Activated T-helper 9 cell treated with anti-CD3 and anti-CD28 coated beads, Interleukin-2, amount 50 U/mL, for 16 hours (primary cell): ENCODE data around the gene ARL5C.

Experiments
- DNase-seq: peaks from one replicate; pipeline ENCODE4 v3.0.0-alpha.2; 2020; ENCODE audit warnings: low read depth

ARL5C gene

DNA sequence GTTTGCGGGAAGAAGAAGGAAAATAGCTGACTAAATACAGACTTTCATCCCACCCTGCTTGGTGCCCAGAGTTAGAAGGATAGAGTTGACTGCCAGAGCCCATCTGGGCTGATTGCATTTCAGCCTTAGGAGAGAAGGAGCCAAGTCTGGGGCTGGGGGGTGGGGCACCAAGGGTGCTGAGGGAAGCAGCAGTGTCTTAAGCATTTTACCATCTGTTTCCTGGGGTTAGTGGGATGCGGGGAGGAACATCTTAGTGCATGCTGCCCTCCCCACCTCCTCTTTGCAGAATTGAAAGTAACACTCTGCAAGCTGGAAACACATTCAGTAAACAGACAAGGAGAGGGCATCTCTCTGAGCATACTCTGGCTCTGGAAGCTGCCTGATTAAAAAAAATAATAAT, 1.5 kb upstream of the ARL5C start:
- DNase-seq: no peak

DNA sequence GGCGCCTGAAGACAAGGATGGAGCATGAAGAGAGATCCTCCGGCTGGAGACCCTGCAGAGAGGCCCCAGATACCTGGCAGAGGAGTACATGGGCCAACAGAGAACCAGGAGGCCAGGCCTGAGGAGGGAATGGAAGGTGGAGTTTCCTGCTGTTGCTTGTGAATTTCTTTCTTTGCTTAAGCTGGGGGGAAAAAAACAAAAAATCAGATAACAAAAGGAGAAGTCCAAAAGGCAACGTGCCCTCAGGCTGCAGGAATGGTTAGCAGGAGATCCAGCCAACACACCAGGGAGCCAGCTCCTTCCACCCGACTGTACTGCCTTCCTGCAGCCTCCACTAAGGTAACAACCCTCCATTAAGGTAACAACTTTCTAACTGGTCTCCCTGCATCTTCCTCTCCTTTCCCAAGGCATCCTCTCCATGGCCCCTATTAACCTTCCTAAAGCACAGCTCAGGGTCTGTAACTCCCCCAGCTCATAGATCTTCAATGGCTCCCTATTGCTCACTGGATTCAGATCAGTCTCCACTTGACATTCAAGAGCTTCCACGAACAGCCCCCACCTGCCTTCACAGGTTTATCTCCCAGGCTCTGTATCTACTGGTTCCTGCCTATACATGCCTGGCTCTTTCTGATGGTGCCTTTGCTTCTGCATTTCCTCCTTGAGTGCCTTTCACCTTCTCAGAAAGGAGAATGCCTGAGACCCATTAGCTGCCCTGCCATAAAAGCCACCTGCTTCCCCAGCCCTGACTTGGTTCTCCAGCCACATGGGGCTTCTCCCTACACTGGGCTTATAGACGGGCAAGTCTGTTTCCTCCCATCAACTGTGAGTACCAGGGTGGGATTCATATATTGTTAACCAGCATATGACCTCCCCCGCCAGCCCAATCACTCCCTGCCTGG, 725 bp upstream of the ARL5C start:
- DNase-seq: no peak

DNA sequence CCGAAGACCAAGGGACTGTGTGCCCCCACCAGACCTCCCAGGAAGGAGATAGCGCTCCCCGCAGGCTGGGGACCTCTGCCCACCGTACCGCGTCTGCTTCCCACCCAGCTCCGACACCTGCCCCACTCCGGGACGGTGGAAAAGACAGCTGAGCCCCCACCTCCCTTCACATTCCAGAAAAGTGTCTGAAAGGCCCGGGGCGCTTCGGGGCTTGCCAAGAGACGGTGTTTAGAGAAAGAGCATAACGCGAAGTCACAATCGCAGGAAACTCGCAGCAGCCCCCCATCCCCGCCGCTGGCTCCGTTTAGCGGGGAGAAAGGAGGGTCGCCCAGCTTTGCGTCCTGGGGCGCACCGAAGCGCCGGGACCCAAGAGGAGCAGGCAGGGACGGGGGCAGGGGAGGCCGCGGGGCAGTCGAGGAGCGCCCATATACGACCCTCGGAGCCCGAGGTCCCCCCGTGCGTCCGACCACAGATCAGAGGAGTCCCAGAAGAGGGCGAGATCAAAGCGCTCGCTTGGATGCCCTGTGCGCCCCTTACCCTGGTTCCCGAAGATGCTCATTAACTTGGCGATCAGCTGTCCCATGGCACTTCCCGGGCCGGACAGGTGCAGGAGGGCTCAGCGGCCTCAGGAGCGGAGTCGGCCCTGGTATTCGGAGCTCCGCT, 652 bp downstream of the ARL5C start:
- no peak for DNase-seq

DNA sequence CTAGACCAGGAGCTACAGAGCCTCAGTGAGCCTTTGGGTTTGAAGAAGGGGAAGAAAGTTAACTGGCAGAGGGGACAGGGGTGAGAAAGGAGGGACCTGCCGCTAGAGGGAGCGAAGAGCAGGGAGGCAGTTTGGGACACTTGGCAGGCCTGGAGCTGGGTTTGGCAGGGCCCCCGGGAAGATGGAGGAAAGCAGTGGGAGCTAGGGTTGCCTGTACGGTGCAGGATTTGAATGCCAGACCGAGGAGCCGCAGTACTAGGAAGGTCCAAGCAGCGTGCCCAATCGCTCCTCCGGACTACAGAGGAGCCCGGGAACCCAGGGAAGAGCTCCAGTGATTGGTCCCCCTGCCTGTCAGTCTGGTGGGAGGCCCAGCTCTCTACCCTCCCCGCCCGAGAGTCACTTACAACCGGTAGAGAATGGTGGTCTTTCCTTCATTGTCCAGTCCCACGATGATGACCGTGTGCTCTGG, 1.3 kb downstream of the ARL5C start:
- DNase-seq: peak; percentile 54

DNA sequence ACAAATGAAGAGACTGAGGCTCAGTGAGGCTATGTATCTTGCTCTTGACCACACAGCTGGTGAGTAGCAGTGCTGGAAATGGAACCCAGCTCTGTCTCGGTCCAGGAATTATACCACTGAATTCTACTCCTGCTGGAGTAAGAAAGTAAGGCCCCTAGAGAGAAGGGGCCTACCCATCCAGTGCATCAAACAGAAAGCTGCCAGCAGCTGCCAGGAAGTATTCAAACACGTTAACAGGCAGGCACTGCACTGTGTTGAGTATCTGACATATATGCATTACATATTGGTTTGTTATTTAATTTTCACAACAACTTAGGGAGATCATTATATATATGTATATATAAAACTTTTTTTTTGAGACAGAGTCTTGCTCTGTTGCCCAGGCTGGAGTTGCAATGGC, 4.0 kb downstream of the ARL5C start:
- DNase-seq: no peak

DNA sequence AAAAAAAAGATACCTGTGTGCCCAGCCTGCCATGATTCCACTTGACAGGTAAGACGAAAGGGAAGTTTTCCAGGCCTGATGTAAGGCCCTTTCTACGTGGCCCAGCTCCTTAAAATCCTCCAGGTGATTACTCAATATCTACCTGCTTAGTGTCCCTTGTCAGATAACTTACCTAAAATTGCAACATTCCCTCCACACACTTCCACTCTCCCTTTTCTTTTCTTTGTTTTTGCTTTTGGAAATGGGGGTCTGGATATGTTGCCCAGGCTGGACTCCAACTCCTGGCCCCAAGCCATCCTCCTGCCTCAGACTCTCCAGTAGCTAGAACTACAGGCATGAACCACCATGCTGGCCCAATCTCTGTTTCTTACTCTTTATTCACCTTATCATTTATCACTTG, 7.3 kb downstream of the ARL5C start:
- DNase-seq: no peak

DNA sequence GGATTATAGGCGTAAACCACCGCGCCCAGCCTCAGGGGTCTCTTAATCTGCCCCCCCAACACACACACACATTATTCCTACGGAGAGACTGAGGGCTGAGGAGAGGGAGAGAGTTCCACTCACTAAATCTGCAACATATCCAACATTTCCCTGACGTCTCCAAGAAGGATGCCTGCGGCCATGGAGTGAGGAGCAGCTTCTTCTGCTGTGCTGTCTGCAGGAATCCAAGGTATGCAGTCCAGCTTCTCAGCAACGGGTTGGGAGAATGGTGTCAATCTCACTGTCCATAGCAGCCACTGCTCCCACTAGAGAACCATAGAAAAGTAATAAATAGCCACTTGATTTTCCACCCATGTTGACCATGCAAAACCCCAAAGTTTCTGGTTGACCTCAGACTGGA, 9.5 kb downstream of the ARL5C start:
- no peak for DNase-seq

DNA sequence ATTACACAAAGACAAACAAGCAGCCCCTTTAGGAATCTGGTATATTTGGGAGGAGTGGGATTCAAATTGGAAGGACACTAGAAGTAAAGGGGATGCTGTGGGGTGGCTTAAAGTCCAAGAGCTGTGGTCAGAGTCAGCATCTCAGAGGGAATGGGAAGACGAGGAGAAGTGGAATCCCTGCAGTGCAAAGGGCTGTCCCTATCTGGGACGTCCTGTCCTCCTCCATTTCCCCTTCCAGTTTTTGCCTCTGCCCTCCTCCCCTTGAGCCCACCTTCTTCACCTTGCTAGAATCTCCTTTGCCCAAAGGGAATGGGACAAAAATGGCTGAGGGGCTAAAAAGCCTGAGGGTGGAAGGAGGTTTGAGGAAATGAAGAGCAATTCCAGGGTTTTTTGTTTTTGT, 10.3 kb downstream of the ARL5C start:
- no peak for DNase-seq

DNA sequence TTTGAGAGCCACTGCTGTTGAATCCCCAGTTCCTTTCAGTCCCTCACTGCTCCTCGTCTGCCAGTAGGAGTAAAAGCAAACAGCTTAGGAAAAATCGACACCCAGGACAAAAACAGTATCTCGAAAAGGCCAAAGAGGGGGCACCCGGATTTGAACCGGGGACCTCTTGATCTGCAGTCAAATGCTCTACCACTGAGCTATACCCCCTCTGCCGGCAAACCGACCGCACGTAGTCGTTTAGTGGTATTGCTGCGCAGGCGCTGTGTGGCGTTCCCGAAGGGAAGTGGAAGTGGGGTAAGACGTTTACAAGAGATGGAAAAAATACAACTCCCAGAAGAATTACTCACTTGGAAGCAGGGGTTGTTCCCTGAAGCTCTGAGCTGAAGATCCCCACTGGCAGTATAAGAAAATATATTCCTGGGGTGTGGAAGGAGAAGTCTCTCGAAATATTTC, 12.3 kb downstream of the ARL5C start:
- DNase-seq: peak; percentile 87

DNA sequence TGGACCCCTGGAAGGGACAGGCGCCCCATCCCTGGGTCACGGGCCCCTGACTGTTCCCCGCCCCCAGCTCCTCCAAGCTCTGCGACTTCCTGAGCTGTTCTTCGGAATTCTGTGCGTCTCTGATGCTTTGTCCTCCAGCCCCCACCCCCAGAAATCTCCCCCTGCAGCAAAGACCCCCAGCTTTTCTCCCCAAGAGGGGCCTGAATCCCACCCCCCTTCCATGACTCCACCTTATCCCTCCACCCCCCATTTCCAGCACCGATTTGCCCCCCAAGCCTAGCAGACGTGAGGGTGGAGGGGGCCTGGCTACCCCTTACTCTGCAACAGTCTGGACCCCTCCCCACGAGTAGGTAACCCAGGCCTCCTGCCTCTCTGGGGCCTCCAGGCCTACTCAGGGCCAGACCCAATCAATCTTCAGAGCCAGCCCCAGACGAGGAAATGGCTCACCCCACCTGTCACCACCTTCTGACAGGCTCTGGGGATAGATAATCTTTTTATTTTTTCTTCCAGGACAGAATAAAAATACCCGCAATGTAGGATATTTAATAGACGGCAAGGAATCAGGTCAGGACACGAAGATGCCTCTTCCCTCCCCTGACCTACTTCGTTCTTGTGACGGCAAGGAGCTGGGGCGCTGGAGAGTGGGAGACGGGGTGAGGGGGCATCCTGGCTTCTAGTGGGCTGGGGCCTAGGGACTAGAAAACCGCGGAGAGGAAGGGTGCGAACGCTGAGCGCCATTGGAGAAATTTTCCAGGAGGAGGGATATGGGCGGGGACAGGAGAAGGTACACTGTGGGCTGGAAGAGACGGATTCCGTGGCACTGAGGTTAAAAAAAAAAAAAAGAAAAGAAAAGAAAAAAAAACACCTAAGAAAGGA, 13.8 kb downstream of the ARL5C start:
- DNase-seq: no peak

DNA sequence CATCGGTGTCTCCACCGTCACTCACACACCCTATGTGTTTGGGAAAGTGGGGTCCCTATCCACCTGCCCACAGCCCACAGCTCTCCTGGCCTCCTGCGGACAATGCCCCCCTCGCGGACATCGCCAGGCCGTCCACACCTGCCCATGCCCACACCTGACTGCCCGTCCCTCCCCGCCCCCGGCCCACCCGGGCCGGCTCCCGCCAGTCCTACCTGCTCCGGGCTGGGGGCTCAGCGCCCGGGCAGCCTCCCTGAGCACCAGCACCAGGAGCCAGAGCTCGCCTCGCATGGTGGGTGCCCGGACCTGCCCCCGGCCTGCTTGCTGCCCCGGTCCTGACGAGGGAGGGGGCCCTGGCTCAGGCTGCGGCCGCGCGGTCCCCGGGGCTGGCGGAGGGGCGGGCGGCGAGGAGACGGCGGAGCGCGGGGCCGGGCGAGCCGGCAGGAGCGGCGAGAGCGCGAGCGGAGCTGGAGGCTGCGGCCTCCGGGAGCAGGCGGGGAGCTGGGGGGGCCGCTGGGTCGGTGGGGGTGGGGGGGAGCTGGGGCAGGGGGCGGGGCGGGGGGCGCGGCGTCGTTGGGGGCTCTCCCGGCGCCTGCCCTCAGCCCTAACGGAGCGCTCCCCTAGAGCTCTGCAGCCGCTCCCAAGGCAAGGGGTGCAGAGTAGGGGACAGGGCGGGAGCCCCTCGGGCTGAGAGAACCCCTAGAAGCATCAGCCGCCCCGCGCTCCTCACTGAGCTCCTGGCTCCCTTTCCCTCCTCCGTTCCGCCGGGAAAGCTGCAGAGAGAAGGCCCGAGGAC, 14.6 kb downstream of the ARL5C start, which contains the start of gene PLXDC1:
Gene PLXDC1 (minus strand): TSS at position 488 of the 793 bp plus-strand sequence. CDS start 200 bp downstream, at position 288.
- DNase-seq: no peak

DNA sequence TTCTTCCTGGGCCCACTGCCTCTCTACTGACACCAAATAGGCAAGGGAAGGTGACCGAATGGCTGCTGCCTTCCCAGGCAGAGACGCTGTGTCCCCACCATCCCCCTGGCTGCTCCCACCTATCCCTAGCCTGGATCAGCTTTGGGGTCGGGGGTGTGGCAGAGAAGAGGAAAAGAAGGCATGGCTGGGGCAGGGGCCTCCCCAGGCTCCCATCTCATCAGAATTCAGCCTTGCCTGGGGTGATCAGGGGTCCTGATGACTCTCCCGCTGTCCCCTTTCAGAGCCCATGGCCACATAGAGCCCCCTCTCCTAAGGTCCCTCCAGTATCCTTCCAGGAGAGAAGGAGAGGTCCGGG, 15.2 kb downstream of the ARL5C start:
- DNase-seq: no peak

DNA sequence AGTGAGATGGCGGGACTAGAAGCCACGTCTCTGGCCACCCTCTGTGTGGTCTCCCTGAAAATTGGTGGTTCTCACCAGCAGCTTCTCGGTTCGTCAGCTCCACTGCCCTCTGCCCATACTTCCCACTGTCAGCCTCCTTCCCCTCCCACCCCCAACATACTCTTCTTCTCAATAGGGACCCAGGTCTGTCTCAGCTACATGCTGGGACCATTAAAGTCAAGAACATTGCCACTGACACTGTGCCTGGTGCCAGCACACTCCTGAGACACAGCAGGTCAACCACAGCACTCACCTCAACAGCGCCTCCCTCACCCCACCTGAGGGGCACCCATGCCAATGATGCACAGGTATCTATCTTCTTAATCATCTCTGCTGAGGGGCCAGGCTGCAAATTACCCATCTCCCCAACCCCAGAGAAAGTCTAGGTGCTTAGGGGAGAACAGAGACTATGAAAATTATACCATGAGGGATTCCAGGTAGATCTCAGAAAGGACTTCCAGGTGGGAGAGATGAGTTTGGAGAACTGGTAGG, 15.8 kb downstream of the ARL5C start:
- no peak for DNase-seq

DNA sequence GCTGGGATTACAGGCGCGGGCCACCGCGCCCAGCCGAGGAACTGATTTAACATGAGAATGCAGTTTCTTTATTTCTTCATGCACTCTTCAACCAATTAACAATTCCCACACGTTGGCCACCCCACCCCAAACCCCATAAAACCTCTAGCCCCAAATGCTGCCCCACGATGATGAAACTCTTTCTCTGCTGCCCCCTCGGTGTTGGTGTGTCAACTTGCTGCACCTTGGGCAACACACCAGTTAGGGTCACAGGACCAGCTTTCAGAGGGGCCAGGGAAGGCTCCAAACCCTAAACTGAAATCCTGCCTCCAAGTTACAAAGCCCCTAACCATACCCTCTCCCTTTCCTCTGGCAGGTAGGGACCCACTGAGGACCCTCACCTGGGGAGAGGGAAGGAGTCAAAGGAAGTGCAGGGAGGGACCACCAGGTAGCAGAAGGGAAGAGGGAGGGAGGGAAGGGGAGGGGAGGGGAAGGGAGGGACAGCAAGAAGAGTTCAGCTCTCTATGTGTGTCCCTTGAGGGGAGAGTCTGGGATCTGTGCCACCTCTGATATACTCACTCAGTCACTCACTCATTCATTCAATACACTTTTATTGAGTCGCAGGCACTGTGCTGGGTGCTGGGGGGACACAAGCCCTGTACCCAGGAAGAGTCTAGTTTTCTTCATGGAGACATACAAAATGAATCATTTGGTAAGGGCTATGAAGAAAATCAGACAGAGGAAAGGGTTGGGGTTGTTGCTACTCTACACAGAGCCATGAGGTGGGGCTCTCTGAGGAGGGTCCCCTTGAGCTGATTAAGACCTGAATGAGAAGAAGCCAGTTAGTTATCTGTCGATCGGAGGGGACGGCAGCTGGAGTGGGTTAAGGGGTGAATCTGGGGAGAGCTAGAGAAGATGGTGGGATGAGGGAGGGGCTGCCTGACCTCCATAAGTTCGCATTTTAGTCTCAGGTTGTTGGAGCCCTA, 18.5 kb downstream of the ARL5C start:
- DNase-seq: no peak

DNA sequence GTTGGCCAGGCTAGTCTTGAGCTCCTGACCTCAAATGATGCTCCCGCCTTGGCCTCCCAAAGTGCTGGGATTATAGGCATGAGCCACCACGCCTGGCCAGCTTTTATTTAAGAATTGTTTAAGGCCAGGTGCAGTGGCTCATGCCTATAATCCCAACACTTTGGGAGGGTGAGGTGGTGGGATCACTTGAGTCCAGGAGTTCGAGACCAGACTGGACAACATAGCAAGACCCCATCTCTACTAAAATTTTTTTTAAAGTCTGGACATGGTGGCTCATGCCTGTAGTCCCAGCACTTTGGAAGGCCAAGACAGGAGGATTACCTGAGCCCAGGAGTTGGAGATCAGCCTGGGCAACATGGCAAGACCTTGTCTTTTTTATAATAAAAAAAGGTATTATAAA, 19.7 kb downstream of the ARL5C start:
- no peak for DNase-seq

DNA sequence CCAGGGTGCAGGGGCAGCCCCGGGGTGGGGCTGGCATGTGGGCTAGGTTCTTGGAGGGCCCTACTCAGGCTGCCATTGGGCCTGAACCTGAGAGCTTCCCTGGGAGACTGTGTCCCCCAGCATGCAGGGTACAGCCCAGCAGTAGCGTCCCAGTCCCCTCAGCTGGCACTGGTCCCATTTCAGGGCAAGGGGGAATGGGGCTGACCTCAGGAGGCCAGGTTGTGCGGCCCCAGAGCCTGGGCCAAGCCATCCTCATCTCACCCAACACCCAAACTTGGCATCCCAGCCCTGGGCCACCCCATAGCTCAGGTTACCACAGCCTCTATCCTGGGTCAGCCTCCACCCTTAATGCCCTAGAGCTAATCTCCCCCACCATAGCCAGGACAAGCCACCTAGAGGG, 20.8 kb downstream of the ARL5C start:
- DNase-seq: no peak

DNA sequence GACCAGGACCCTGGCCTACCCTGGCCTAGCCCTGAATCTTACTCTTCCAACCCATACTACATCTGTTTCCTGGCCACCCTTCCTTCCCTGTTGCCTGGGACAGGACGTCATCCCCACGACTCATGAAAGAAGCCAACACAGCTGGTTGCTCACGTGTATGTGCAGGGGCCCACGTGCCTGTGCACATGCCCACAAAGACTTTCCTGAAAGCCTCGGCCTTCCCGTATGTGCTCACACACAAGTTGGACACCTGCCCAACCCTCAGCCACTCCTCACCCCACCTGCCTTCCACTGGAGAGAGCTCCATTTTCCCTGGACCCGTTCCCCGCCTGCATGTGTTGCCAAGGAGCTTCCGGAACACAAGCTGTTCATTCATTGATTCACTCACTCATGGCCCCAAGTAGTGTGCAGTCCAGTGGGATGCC, 21.5 kb downstream of the ARL5C start:
- DNase-seq: no peak

DNA sequence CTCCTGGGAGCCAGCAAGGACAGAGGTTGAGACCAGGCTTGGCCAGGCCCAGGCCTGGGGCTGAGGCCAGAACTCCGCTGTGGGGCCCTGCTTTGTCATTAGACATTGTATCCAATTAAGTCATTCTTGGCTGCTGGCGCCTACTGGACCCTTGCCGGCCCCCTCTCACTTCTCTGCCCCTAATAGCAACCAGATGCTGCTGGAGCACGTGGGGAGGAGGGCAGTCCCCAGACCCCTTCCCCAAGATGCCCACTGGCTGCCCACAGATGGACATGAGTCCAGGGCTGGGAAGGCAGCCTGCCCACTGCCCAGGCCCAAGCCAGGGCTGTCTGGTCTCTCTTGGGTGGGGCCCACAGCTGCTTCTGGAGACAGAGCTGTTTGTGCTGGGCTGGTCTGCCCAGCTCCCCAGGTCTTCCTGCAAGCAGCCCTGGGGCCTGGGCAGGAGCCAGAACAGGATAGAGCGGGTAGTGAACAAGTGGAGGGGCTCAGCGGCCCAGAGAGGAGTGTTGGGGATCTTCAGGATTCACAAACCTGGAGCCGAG, 22.3 kb downstream of the ARL5C start:
- DNase-seq: no peak

DNA sequence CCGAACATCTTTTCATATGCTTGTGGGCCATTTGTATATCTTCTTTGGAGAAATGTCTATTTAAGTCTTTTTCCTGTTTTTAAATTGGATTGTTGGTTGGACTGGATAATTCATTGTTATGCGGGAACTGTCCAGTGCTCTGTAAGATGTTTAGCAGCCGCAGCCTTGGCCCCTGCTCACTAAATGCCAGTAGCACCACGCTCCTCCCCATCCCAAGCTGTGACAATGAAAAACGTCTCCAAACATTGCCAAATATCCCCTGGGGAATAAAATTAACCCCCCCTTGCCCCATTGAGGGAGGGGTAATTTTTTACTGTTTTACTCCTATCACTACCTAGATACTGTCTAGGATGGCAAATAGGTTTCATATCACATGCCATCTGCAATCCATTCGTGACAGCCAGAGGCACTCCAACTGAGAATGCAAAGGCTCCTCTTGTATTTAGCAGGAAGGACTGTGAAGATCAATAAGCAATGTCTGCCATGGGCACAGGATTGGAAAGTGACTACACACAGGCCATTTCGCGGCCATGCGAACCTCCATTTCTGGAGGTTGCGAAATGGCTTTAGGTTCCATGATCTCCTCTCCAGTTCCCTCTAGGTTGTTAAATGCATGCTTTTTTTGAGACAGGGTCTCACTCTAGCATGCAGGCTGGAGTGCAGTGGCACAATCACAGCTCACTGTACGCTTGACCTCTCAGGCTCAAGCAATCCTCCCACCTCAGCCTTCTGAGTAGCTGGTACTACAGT, 23.9 kb downstream of the ARL5C start:
- DNase-seq: no peak
